CD4-positive, alpha-beta T cell treated with Interleukin-6 at 100 ng/mL for 8 hours (primary cell): ENCODE data around the gene KDM2A.

ENCODE experiments used
- DNase-seq: peaks from one replicate; pipeline ENCODE4 v3.0.0-alpha.2; 2020; ENCODE audit warnings: mixed read lengths, low spot score

KDM2A gene

GRCh38 chr11:67302571-67303131, 183.6 kb downstream of the KDM2A start:
- DNase-seq = no peak

- DNase-seq = peak; percentile 27
These were observed 184.2 kb downstream of the KDM2A start, which contains the start of gene SSH3 for GRCh38 chr11:67303132-67303834. SSH3 (plus strand) TSS chr11:67303530; CDS start chr11:67303626, 96 bp downstream.

- DNase-seq = no peak
These were observed 184.9 kb downstream of the KDM2A start for GRCh38 chr11:67303835-67304411.

GRCh38 chr11:67304511-67305113, 185.5 kb downstream of the KDM2A start:
- DNase-seq = no peak

GRCh38 chr11:67306769-67307544, 187.9 kb downstream of the KDM2A start:
- no peak for DNase-seq

- no peak for DNase-seq
These were observed 188.5 kb downstream of the KDM2A start for GRCh38 chr11:67307545-67308001.
